GM23248 (cell line): ENCODE measurements around the gene SLC2A1. TPM values are rescaled to one million over a fixed set of nuclear protein-coding genes. Genes with fewer than 3 reads are reported as not detected.

Experiments used
- DNase-seq: peaks from one replicate; pipeline ENCODE4 v3.0.0-alpha.2; 2015
- H2AFZ ChIP-seq: fragments of 200-600 bp; sonication (generic); 2 replicates; pipeline ENCODE4 v1.6.1; 2016; ENCODE audit warnings: antibody characterized with exemption
- H3F3A ChIP-seq: fragments of 200-600 bp; sonication (generic); 2 replicates; pipeline ENCODE4 v1.6.1; 2016; ENCODE audit warnings: mild to moderate bottlenecking, antibody characterized with exemption, mixed run types; ENCODE audit not compliant: insufficient read depth
- H3K27ac ChIP-seq: fragments of 200-600 bp; sonication (generic); 2 replicates; pipeline ENCODE4 v1.5.1; 2016; ENCODE audit warnings: mild to moderate bottlenecking
- H3K27me3 ChIP-seq: fragments of 200-600 bp; sonication (generic); replicated peaks from 2 replicates; pipeline ENCODE4 v1.6.1; 2016; ENCODE audit warnings: mild to moderate bottlenecking; ENCODE audit not compliant: insufficient read depth
- H3K36me3 ChIP-seq: fragments of 200-600 bp; sonication (generic); 2 replicates; pipeline ENCODE4 v1.6.1; 2016; ENCODE audit warnings: low read depth, mild to moderate bottlenecking
- H3K4me1 ChIP-seq: fragments of 200-600 bp; sonication (generic); 2 replicates; pipeline ENCODE4 v1.6.1; 2016; ENCODE audit warnings: mild to moderate bottlenecking; ENCODE audit not compliant: insufficient read depth
- H3K4me2 ChIP-seq: fragments of 200-600 bp; sonication (generic); one replicate; pipeline ENCODE4 v1.6.1; 2016; ENCODE audit warnings: mild to moderate bottlenecking; ENCODE audit not compliant: unreplicated experiment
- H3K4me3 ChIP-seq: fragments of 200-600 bp; sonication (generic); 2 replicates; pipeline ENCODE4 v1.5.1; 2016; ENCODE audit warnings: mild to moderate bottlenecking
- H3K79me2 ChIP-seq: fragments of 200-600 bp; sonication (generic); 2 replicates; pipeline ENCODE4 v1.6.1; 2016; ENCODE audit warnings: mild to moderate bottlenecking; ENCODE audit not compliant: insufficient read depth
- H3K9ac ChIP-seq: fragments of 200-600 bp; sonication (generic); 2 replicates; pipeline ENCODE4 v1.6.1; 2016; ENCODE audit warnings: mild to moderate bottlenecking
- H3K9me2 ChIP-seq: fragments of 200-600 bp; sonication (generic); 2 replicates; pipeline ENCODE4 v1.6.1; 2016; ENCODE audit warnings: mixed run types, mild to moderate bottlenecking, moderate library complexity; ENCODE audit not compliant: insufficient read depth
- H3K9me3 ChIP-seq: fragments of 200-600 bp; sonication (generic); one replicate; pipeline ENCODE4 v1.6.1; 2017; ENCODE audit warnings: low read depth
- H4K20me1 ChIP-seq: fragments of 200-600 bp; sonication (generic); 2 replicates; pipeline ENCODE4 v1.6.0; 2016; ENCODE audit not compliant: insufficient read depth
- EZH2 ChIP-seq: fragments of 200-600 bp; sonication (generic); IDR thresholded peaks from 2 replicates; pipeline ENCODE4 v1.6.1; 2018; ENCODE audit warnings: antibody characterized with exemption, mild to moderate bottlenecking; ENCODE audit not compliant: insufficient read depth, poor library complexity, severe bottlenecking
- EZH2phosphoT487 ChIP-seq: fragments of 200-600 bp; sonication (generic); IDR thresholded peaks from 2 replicates; pipeline ENCODE4 v1.6.1; 2018; ENCODE audit warnings: antibody characterized with exemption, moderate library complexity, mild to moderate bottlenecking, low read depth; ENCODE audit not compliant: insufficient read depth
- WGBS, 2 experiments: methylation state at CpG; one replicate each; pipeline ENCODE4 v1.1.6; 2015 to 2017; ENCODE audit warnings: low lambda C conversion rate in 2 of 2, low coverage in 1 of 2; ENCODE audit errors: missing lambda C conversion rate in 2 of 2; 5-methylcytosine and 5-hydroxymethylcytosine counted together
- in situ Hi-C: fragments of 300-500 bp; cut with MboI; formaldehyde crosslinking; loops from 2 replicates; pipeline ENCODE4 v1.15.0; 2020
- polyA plus RNA-seq: library from polyadenylated mRNA; unstranded; fragments of >200 nt; fragmentation: Nextera tagmentation; extraction: Ambion mirVana; gene quantifications from 2 replicates; pipeline ENCODE4 v1.2.1, GENCODE V29; 2016
- total RNA-seq: library from RNA; depleted of rRNA; stranded (reverse); fragments of >200 nt; shearing (Covaris generic); gene quantifications from 2 replicates; pipeline ENCODE4 v1.2.3, GENCODE V29; 2014

The SLC2A1 gene
- total and polyA plus RNA-seq, 2 experiments from 2014 or later, result 142 to 315 TPM

DNA sequence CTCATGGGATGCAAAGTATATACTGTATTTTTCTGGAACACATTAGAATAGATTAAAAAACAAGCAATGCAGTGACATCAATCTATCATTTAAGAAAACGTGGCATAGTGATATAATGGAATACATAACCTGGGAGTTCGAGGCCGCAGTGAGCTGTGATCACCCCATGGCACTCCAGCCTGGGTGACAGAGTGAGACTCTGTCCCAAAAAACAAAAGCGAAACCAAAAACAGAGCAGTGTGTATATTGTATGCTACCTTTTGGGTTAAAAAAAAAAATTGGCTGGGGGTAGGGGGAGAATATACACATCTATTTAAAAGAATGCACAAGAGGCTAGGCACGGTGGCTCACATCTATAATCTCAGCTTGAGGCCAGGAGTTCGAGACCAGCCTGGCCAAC, 13.5 kb downstream of the SLC2A1 start:
- Histone ChIP-seq H4K20me1 (no peaks in the 10 kb centered on the region), H3K4me2 (no peak overlapping the region), H3K4me1 (peaks cover 42% of the 10 kb centered on the region), H2AFZ (no peak overlapping the region), H3F3A (peaks cover 34% of the 10 kb centered on the region), H3K9me3 (no peaks in the 10 kb centered on the region), H3K27me3 (no peaks in the 10 kb centered on the region), H3K27ac (no peak overlapping the region), H3K79me2 (peaks cover 82% of the 10 kb centered on the region), H3K4me3 (no peak overlapping the region), H3K9ac (no peak overlapping the region), H3K9me2 (no peaks in the 10 kb centered on the region), H3K36me3 (peaks cover 11% of the 10 kb centered on the region; the same call in 1 of the 2 replicates)
- WGBS, 2 experiments, result 93 to 95% methylated on average over 6 of the region's 6 CpGs
- DNase-seq, result no peak
- TF ChIP-seq EZH2phosphoT487, result no peak
- no peak for TF ChIP-seq EZH2
- in situ Hi-C loops, result no loop called here

DNA sequence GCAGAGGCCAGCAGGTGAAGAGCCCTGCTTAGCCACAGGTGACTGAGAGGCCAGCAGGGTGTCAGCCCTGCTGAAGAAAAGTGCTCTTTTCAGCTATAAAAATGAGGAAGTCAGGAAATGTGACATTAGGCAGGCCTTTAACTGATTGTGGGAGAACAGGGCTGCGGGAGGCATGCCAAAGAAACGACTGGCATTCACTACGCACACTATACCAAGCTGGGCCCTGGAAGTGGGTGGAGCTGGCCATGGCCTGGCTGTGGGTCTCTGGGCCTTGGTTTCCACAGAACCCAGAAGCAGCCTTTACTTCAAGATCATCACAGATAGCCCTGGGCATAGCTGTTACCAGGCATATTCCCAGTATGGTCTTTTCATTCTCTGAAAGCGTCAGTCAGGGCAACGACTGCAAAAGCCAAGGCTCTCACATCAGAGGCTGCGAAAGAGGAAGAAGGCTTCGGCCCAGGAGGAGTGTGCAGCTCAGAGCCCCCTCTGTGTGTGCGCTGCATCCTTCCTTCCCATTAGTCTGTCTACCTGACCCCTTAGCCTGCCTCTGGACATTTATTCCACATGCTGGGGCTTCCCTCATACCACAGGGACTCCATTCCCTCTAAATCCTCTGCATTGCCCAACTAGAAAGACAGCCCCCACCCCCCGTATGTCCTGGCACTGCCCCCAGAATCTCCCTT, 14.3 kb downstream of the SLC2A1 start:
- Histone ChIP-seq H4K20me1 (no peaks in the 10 kb centered on the region), H3K4me3 (no peak overlapping the region), H3K27ac (no peak overlapping the region), H3K79me2 (peaks cover 78% of the 10 kb centered on the region), H3K27me3 (no peaks in the 10 kb centered on the region), H3K4me2 (no peak overlapping the region), H3F3A (peaks cover 34% of the 10 kb centered on the region), H2AFZ (no peak overlapping the region), H3K4me1 (peaks cover 42% of the 10 kb centered on the region), H3K9ac (no peak overlapping the region), H3K9me3 (no peaks in the 10 kb centered on the region), H3K36me3 (peaks cover 15% of the 10 kb centered on the region; the same call in 1 of the 2 replicates), H3K9me2 (no peaks in the 10 kb centered on the region)
- 78 to 91% methylated on average over 8 to 9 of the region's 9 CpGs for WGBS, 2 experiments
- no peak for DNase-seq
- TF ChIP-seq EZH2phosphoT487 (no peak), EZH2 (no peak)
- in situ Hi-C loops, result no loop called here

GRCh38 chr1:42943728-42944127, 14.9 kb downstream of the SLC2A1 start:
- in situ Hi-C loops, result no loop called here
- WGBS, 2 experiments, result 88 to 96% methylated on average over 6 of the region's 6 CpGs
- Histone ChIP-seq H2AFZ (no peak overlapping the region), H3K27me3 (no peaks in the 10 kb centered on the region), H3K9me2 (no peaks in the 10 kb centered on the region), H3K4me2 (no peak overlapping the region), H3F3A (peaks cover 39% of the 10 kb centered on the region), H3K79me2 (peaks cover 78% of the 10 kb centered on the region), H3K27ac (no peak overlapping the region), H3K4me3 (no peak overlapping the region), H3K9ac (no peak overlapping the region), H4K20me1 (no peaks in the 10 kb centered on the region), H3K4me1 (peaks cover 40% of the 10 kb centered on the region), H3K9me3 (no peaks in the 10 kb centered on the region), H3K36me3 (peaks cover 19% of the 10 kb centered on the region; the same call in 1 of the 2 replicates)
- TF ChIP-seq EZH2 (no peak), EZH2phosphoT487 (no peak)
- no peak for DNase-seq

DNA sequence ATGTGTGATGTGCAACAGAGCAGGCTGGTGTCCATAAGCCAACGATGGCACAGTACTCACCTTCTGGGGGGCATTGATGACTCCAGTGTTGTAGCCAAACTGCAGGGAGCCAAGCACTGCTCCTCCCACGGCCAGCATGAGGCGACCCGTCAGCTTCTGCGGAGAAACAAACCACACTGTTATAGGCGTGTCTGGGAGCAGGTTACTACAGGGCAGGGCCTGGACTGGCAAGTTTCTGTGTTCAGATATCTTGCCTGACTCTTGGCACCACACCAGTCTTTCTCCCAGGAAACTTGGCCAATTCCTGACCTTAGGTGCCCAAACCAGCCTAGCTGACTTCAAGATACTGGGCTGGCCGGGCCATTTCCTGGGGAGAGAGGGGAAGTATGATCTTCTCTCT, 15.5 kb downstream of the SLC2A1 start:
- peaks cover 20% of the 10 kb centered on the region; the same call in 1 of the 2 replicates for H3K36me3 ChIP-seq

More for the DNA sequence above, 15.5 kb downstream of the SLC2A1 start:
- no peaks in the 10 kb centered on the region for H3K27me3 ChIP-seq
- no peak overlapping the region for H2AFZ ChIP-seq
- no peak overlapping the region for H3K9ac ChIP-seq
- no peaks in the 10 kb centered on the region for H3K9me2 ChIP-seq
- H3K79me2 ChIP-seq, result peaks cover 78% of the 10 kb centered on the region
- peak overlapping the region; percentile 10; the same call in 1 of the 2 replicates for H3K27ac ChIP-seq
- peaks cover 45% of the 10 kb centered on the region for H3F3A ChIP-seq
- H3K4me1 ChIP-seq, result peaks cover 45% of the 10 kb centered on the region
- 88 to 91% methylated on average over 7 of the region's 7 CpGs for WGBS, 2 experiments
- H4K20me1 ChIP-seq, result no peaks in the 10 kb centered on the region
- no peak for TF ChIP-seq EZH2
- TF ChIP-seq EZH2phosphoT487, result no peak
- no peak overlapping the region for H3K4me2 ChIP-seq
- DNase-seq, result no peak
- H3K4me3 ChIP-seq, result no peak overlapping the region
- in situ Hi-C loops, result no loop called here
- no peaks in the 10 kb centered on the region for H3K9me3 ChIP-seq
